Activated naive CD8-positive, alpha-beta T cell (primary cell): ENCODE measurements around the gene MSI2.

ENCODE experiments used
- H3K27ac Mint-ChIP-seq: one replicate; pipeline ENCODE4 v1.8.0; 2021; ENCODE audit warnings: mixed read lengths
- H3K27me3 Mint-ChIP-seq: one replicate; pipeline ENCODE4 v1.8.0; 2021; ENCODE audit warnings: mixed read lengths
- H3K36me3 Mint-ChIP-seq: one replicate; pipeline ENCODE4 v1.8.0; 2021; ENCODE audit warnings: mixed read lengths
- H3K4me1 Mint-ChIP-seq: one replicate; pipeline ENCODE4 v1.8.0; 2021; ENCODE audit warnings: low read depth, mixed read lengths
- H3K4me3 Mint-ChIP-seq: one replicate; pipeline ENCODE4 v1.8.0; 2021; ENCODE audit warnings: mild to moderate bottlenecking, mixed read lengths
- H3K9me3 Mint-ChIP-seq: one replicate; pipeline ENCODE4 v1.8.0; 2021; ENCODE audit warnings: low read depth, mixed read lengths

Gene MSI2

DNA sequence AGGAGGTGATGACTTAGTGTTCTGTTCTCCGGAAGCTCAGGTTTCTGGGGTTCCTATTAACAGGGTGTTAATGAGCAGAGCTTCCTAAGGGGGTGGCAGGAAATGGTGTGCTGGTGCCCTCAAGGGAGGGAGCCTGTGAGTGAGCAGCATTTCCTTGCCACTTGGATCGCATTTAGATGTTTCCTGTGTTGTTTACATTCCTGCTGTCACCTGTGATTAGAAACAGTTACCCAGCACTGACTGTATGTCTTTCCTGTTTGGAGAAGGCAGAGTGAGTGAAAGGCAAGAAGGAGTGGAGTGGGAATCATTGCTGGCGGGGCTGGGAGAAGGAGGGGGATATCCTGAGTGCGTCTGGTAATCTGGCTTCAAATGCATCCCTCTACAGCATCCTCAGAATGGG is 274.2 kb downstream of the MSI2 start:
- Mint-ChIP-seq H3K4me1 (peaks cover 37% of the 10 kb centered on the region), H3K27me3 (no peaks in the 10 kb centered on the region), H3K4me3 (no peak overlapping the region), H3K27ac (peak overlapping the region; percentile 73), H3K9me3 (no peaks in the 10 kb centered on the region), H3K36me3 (peaks cover 2% of the 10 kb centered on the region)

GRCh38 chr17:57531078-57531477 is 274.8 kb downstream of the MSI2 start:
- Mint-ChIP-seq H3K27me3 (no peaks in the 10 kb centered on the region), H3K27ac (no peak overlapping the region), H3K4me3 (no peak overlapping the region), H3K4me1 (peaks cover 38% of the 10 kb centered on the region), H3K9me3 (no peaks in the 10 kb centered on the region), H3K36me3 (peaks cover 2% of the 10 kb centered on the region)

GRCh38 chr17:57531648-57532504 is 275.6 kb downstream of the MSI2 start:
- Mint-ChIP-seq H3K4me3 (no peak overlapping the region), H3K4me1 (peaks cover 46% of the 10 kb centered on the region), H3K27ac (no peak overlapping the region), H3K27me3 (no peaks in the 10 kb centered on the region), H3K9me3 (no peaks in the 10 kb centered on the region), H3K36me3 (peaks cover 2% of the 10 kb centered on the region)

- H3K9me3 Mint-ChIP-seq = no peaks in the 10 kb centered on the region
These were observed 276.2 kb downstream of the MSI2 start for GRCh38 chr17:57532556-57532955.

GRCh38 chr17:57532966-57533365 is 276.6 kb downstream of the MSI2 start:
- H3K4me1 Mint-ChIP-seq = peaks cover 52% of the 10 kb centered on the region
- no peaks in the 10 kb centered on the region for H3K9me3 Mint-ChIP-seq
- H3K4me3 Mint-ChIP-seq = no peak overlapping the region
- no peak overlapping the region for H3K27ac Mint-ChIP-seq
- H3K36me3 Mint-ChIP-seq = peaks cover 2% of the 10 kb centered on the region
- H3K27me3 Mint-ChIP-seq = no peaks in the 10 kb centered on the region

More at GRCh38 chr17:57532556-57532955, 276.2 kb downstream of the MSI2 start:
- peaks cover 2% of the 10 kb centered on the region for H3K36me3 Mint-ChIP-seq
- no peak overlapping the region for H3K27ac Mint-ChIP-seq
- peaks cover 51% of the 10 kb centered on the region for H3K4me1 Mint-ChIP-seq
- H3K27me3 Mint-ChIP-seq = no peaks in the 10 kb centered on the region
- no peak overlapping the region for H3K4me3 Mint-ChIP-seq

- H3K9me3 Mint-ChIP-seq = no peaks in the 10 kb centered on the region
- no peaks in the 10 kb centered on the region for H3K27me3 Mint-ChIP-seq
- peaks cover 2% of the 10 kb centered on the region for H3K36me3 Mint-ChIP-seq
- peaks cover 59% of the 10 kb centered on the region for H3K4me1 Mint-ChIP-seq
- H3K4me3 Mint-ChIP-seq = no peak overlapping the region
- H3K27ac Mint-ChIP-seq = peak overlapping the region; percentile 2
These were observed 277.5 kb downstream of the MSI2 start for GRCh38 chr17:57533684-57534305.

DNA sequence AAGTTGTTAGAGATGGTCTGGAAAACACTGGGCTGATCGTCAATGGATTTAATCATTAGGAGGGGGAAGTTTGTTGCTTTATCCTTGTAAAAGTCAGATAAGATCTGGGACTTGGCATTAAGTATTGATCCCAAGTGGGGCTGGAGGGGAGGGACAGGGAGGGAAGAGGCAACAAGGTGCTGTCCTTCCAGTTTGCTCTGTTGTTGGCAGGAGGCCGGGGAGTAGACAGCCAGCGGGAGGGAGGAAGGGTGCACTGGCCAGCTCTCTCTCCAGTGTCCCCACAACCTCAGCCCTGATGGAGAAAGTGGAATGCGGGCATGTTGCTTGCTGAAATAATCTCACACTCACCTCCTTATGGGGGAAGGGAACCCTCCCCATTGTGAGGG is 278.5 kb downstream of the MSI2 start:
- Mint-ChIP-seq H3K9me3 (no peaks in the 10 kb centered on the region), H3K4me1 (peaks cover 55% of the 10 kb centered on the region), H3K27me3 (no peaks in the 10 kb centered on the region), H3K36me3 (peaks cover 2% of the 10 kb centered on the region), H3K4me3 (no peak overlapping the region), H3K27ac (no peak overlapping the region)

DNA sequence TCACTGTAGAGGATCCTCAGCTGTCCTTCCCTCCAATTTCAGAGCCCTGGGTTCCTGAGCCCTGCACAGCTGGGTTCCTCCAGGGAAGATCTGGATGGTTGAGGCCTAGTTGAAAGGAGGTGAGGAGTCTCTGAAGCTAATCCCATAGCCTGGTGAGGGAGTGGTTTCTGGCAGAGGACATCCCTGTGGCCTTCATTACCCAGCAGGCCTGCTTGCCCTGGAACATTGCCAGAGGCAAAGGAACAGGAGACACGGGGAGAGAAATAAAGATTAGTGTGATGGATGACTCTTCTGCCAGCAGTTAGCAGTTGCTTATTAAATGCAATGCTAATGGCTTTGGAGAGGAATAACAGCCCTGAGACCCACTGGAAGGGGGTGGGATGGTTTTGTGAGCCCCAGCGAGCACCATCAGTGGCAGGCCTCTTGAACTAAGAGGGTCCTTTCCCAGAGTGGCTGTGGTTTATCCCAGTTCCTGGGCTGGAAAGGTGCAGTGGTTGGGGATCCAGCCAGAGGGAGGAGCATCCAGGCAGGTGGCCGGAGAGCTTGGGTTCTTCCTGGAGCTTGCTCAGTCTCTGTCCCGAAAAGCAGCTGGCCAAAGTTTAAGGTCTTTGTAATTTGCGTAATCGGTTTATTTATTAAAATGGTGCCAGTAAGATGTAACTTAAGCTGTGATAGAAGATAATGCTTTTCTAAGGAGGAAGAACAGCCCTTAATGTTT is 279.1 kb downstream of the MSI2 start:
- Mint-ChIP-seq H3K4me3 (no peak overlapping the region), H3K36me3 (peaks cover 2% of the 10 kb centered on the region), H3K27ac (no peak overlapping the region), H3K9me3 (no peaks in the 10 kb centered on the region), H3K4me1 (peaks cover 49% of the 10 kb centered on the region), H3K27me3 (no peaks in the 10 kb centered on the region)

DNA sequence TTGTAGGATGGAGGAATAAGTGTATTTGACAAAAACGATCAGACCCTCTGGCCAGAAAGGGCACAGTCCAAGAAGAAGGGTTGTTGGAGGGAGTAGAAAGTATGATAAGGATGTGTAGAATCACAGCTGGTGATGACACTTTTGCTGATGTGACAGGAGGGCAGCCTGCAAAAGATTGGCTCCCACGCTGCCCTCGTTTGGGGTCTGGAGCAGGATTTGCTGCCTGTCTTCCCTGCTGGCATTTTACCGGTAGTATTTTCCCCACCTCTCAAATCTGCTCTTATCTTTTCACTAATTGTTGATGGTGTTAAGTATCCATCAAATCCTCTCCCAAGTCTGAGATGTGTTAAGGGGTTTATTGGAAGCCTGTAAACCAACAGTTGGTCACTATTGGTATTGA is 280.0 kb downstream of the MSI2 start:
- no peak overlapping the region for H3K4me3 Mint-ChIP-seq
- H3K27ac Mint-ChIP-seq = peak overlapping the region; percentile 12
- peaks cover 43% of the 10 kb centered on the region for H3K4me1 Mint-ChIP-seq
- H3K9me3 Mint-ChIP-seq = no peaks in the 10 kb centered on the region
- no peaks in the 10 kb centered on the region for H3K27me3 Mint-ChIP-seq
- H3K36me3 Mint-ChIP-seq = peaks cover 2% of the 10 kb centered on the region

DNA sequence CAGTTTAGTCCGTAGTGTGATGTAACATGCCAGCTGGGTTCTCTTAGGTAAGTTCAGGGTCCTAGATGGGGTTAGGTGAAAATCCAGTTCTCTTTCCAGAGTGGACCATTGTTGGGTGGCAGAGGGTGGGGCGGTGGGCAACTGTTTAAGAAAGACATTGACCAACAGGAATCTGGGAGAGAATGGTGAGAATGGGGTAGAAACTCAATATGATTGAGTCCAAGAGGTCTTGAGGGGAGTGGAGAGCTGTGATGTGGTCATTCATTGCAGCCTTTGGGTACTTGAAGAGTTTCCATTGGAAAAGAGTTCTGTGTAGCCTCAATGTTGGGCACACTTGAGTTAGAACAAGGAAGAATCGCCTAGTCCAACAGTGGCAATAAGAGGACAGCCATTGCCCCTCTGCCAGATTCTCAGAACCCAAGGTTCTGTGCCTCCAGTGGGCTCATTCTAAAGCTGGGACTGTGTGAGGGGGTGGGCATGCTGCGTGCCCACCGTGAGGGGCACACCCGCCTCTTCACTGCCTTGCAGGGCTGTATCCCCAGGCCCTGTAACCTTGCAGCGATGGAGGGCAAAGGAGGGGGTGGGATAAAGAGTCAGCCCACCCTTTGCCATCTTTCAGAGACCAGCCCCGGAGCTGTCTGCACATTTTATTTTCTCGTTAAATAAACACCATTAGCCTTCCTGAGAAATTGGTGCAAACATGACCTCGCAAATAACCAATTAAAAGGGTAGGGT is 280.6 kb downstream of the MSI2 start:
- Mint-ChIP-seq H3K36me3 (peaks cover 2% of the 10 kb centered on the region), H3K9me3 (no peaks in the 10 kb centered on the region), H3K4me1 (peaks cover 40% of the 10 kb centered on the region), H3K4me3 (peak overlapping the region; percentile 48), H3K27ac (no peak overlapping the region), H3K27me3 (no peaks in the 10 kb centered on the region)

DNA sequence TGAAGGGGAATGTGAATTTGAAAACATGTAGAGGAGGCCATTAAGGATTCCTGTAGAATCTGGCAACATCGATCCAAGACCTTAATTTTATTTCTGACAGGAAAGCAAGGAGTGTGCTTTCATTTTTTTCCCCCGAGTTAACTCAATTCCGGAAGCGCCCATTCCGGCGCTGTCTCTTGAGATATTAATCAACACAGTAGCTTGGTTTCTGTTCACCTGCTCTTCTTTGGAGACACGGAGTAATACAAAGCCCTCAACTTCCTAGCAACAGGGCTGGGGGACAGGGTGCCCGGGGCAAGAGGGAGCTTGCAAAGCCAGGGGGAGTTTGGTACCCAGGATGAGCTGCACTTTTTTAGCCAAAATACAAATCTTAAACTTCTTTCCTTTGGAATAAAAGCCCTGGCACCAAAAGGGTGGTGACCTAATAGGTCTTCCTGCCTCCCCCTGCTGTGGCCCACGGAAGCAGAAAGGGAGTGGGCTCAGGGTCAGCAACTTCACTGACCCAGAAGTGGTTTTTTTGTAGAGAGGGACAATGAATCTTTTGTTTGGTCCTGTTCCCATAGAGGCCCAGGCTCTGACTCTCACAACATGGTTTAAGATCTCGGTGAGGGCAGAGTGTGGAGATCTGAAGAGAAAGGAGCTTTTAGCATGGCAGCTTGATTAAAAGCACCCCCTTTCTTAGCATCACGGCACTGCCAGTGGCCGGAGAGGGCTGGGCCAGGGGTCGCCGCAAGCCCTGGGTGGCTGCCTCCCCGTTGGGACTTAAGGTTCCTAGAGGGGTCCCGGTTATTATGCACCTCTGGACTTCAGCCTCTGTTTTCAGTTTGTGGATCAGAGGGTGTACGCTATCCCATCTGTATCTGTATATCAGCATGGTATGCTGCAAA is 281.4 kb downstream of the MSI2 start:
- peaks cover 2% of the 10 kb centered on the region for H3K36me3 Mint-ChIP-seq
- H3K9me3 Mint-ChIP-seq = no peaks in the 10 kb centered on the region
- no peak overlapping the region for H3K27ac Mint-ChIP-seq
- no peaks in the 10 kb centered on the region for H3K27me3 Mint-ChIP-seq
- peaks cover 33% of the 10 kb centered on the region for H3K4me1 Mint-ChIP-seq
- H3K4me3 Mint-ChIP-seq = peak overlapping the region; percentile 48

DNA sequence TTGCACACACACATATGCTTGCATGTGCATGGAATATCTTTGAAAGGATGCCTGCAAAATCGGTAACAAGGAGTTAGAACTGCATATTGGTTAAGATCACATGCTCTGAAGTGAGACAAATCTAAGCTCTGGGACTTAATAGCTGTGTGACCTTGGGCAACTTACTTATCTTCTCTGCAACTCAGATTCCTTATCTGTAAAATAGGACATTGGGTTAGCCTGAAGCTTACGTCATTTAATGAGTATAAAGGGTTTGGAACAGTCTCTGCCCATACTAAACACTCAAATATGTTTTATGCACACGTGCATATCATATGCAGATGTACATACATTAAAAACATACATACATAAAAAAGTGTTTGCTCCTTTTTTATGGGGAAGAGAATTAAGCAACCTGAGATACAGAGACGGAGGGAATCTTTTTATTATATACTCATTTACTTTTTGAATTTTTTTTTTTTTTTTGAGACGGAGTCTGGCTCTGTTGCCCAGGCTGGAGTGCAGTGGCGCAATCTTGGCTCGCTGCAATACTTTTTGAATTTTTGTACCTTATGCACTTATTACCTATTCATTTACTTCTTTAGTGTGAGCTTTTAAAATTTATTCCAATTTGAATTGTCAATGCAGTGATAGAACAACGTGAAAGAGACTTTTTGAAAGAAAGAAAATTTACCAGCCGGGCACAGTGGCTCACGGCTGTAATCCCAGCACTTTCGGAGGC is 282.6 kb downstream of the MSI2 start:
- H3K9me3 Mint-ChIP-seq = no peaks in the 10 kb centered on the region
- H3K4me1 Mint-ChIP-seq = peaks cover 33% of the 10 kb centered on the region
- no peak overlapping the region for H3K4me3 Mint-ChIP-seq
- no peaks in the 10 kb centered on the region for H3K27me3 Mint-ChIP-seq
- peaks cover 2% of the 10 kb centered on the region for H3K36me3 Mint-ChIP-seq
- H3K27ac Mint-ChIP-seq = no peak overlapping the region

GRCh38 chr17:57539529-57540301 is 283.4 kb downstream of the MSI2 start:
- Mint-ChIP-seq H3K4me3 (no peak overlapping the region), H3K4me1 (peaks cover 32% of the 10 kb centered on the region), H3K36me3 (peaks cover under 1% of the 10 kb centered on the region), H3K27ac (no peak overlapping the region), H3K9me3 (no peaks in the 10 kb centered on the region), H3K27me3 (no peaks in the 10 kb centered on the region)
